Hematopoietic multipotent progenitor cell treated with erythropoietin and hydrocortisone succinate and interleukin-3 and kit ligand, for 17 days (in vitro differentiated cells): ENCODE data around the gene CD48.
"Not testable (repeated sequence)": the region's sequence is repeated elsewhere in the genome, so short reads cannot be mapped to it uniquely, and the experiment has no call there.

Source experiments
- DNase-seq: peaks from one replicate; pipeline ENCODE4 v3.0.0-alpha.2; 2015; ENCODE audit warnings: low spot score

The CD48 gene

DNA sequence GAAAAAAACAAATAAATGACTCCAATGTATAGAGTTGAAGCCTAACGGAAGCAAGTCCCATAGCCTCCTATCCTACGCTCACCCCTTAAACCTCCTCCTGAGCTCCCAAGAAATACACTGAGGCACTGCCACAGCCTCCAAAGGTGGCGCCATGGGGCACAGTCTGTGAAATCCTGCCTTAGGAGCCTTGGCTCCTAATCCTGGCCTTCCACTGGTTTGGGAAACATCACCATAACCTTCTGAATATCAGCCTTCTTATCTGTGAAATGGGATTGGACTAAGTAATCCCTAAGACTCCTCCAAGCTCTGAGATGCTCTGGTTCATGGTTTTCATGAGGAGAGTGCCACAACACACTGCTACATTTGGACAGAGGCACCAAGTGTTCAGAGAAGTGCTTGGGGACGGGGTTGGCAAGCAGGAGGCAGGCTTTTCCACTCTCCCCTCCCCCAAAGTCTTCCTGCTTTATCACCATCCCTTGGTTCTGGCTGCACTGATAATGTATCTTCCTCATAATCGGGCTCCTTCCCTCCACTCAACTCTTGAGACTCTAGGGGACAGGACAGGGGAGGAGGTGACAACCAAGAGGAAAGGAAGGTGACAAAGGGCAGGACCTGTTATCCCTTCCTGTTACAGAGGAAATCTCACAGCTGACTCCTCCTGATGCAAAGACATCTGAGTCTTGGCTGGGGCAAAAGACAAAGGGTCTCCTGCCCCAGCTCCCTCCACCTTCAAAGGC is 30.2 kb upstream of the CD48 start:
- DNase-seq: no peak

DNA sequence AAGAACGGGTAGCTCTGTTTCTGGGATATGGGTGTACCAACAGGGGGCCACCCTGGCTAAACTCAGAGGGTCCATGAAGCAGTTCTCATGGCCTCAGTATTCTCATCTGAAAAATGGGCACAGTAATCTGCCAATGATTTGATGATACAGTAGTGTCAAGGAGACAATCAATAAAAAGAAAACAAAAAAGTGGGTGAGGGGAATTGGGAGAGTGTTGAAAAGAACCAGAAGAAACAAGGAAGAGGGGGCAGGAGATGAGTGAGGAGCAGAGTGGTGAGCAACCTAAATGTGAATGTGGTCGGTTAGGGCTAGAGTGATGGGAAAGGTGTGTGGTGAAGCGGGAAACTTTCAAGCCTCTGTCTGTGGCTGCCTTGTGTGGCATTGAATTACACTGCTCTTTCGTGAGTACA is 29.5 kb upstream of the CD48 start:
- DNase-seq: no peak

DNA sequence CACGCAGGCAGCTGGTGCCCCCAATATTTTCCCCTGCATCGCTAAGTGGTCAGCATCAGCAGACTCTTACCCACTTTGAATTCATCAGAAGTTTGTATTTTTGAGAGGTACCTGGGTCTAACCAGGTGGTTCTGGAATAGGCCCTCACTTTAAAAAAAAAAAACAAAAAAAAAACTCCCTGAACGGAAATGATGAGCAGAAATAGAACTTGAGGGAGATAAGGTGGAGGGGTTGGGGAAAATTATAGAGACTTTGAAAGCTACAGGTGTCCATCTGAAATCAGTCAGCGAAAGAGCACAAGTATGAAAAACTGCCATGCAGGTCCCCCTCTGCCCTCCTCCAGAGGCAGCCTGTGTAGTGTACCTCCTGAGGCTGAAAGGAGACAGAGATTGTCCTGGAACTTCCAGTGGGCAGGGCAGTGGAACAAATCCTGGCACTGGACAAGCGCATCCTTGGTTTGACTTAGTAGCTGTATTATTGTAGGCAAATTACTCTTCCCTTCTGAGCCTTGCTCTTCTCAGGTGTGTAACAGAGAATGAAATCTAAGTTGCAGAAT is 28.6 kb upstream of the CD48 start:
- DNase-seq: no peak

DNA sequence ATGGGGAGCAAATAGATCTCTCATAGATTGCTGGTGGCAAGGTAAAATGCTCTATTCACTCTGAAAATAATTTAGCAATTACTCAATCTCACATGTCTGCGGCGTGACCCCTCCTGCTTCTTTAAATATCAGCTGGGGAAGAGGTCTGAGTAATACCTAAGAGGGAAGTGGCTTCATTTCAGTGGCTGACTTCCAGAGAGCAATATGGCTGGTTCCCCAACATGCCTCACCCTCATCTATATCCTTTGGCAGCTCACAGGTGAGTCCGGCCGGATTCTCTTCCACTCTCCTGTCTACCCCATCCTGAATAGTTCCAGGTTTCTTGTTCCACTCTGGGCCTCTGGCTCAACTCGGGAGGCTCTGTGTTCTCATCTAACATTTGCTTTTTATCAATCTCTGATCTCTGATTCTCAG is 27.5 kb upstream of the CD48 start, which contains the start of gene SLAMF7:
Gene SLAMF7, plus strand, starts transcription at position 150 of the 414 bp plus-strand sequence. Its CDS starts 55 bp downstream, at position 205.
- no peak for DNase-seq

DNA sequence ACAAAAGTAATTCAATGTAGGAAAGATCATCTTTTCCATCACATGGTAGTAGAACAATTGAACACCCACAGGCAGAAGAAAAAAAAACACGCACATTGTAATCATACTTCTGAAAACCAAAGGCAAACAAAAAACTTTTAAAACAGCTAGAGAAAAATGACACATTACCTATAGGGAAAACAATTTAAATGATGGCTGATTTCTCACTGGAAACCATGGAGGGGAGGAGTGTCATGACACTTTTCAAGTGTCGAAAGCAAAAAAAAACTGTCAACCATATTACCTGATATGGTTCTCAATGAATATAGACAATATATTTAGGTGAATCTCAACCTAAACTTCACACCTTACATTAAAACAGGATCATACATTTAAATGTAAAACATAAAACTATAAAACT is 26.6 kb upstream of the CD48 start:
- no peak for DNase-seq

DNA sequence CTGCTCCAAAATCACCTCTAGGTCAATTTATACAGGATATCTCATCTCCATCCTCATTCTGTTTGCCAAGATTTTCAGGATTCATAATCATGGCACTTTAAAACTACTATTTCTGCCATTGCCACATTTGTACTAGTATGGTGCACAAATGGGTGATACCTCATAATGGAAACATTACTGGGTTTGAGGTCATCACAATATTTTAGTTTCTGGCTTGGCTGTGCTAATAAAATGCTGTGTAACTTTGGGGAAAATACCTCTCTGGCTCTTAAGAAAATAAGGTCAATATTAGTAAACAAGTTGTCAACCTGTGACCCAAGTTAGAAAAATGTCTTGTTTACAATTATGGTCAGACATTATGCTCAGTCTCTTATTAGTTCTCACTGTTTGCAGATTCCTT is 22.7 kb upstream of the CD48 start:
- DNase-seq: no peak

DNA sequence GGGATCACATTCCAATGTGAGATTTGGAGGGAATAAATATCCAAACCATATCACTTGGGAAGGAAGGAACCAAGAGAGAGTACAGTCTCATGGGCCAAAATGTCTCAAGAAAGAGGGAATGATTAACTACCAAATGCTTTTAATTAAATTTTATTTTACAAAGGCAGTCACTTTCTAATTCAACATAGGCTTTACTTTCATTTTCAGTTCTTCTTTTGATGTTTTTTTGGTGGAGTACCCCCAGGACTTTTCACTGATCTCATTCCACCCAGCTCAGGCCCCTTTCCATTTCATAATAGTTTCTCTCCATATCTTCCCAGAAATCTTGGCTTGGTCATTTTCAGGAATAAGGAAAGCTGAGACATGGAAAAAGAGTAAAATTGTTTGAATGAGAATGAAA is 22.3 kb upstream of the CD48 start:
- DNase-seq: no peak

DNA sequence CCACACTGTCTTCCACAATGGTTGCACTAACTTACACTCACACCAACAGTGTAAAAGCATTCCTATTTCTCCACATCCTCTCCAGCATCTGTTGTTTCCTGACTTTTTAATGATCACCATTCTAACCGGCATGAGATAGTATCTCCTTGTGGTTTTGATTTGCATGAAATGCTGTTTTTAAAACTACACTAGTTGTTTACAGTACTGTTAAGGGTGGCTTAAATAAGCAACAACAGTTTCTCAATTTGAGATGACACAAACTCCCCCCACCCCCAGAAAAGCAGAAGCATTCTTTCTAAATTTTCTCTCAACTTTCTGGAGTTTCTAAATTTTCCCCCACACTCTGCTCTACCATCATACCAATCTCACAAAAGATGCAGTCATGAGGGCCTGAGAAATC is 20.4 kb upstream of the CD48 start:
- no peak for DNase-seq

DNA sequence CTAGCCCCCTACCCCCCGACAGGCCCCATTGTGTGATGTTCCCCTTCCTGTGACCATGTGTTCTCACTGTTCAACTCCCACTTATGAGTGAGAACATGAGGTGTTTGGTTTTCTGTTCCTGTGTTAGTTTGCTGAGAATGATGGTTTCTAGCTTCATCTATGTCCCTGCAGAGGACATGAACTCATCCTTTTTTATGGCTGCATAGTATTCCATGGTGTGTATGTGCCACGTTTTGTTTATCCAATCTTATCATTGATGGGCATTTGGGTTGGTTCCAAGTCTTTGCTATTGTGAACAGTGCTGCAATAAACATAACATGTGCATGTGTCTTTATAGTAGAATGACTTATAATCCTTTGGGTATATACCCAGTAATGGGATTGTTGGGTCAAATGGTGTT is 19.9 kb upstream of the CD48 start:
- not testable (repeated sequence) for DNase-seq

DNA sequence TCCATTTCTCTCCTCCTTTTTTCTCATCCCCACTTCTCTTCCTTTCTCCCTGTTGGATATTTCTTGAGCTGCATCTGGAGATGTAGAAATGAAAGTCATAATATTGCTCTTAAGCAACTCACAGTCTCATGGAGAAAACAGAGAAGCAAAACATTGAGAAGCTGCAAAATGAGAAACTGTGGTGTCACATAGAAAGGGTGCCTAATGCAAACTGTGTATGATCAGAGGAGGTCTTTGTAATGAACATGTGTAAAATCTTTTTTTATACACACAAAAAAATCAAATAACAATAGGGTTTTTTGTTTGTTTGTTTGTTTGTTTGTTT is 15.7 kb upstream of the CD48 start:
- DNase-seq: no peak

DNA sequence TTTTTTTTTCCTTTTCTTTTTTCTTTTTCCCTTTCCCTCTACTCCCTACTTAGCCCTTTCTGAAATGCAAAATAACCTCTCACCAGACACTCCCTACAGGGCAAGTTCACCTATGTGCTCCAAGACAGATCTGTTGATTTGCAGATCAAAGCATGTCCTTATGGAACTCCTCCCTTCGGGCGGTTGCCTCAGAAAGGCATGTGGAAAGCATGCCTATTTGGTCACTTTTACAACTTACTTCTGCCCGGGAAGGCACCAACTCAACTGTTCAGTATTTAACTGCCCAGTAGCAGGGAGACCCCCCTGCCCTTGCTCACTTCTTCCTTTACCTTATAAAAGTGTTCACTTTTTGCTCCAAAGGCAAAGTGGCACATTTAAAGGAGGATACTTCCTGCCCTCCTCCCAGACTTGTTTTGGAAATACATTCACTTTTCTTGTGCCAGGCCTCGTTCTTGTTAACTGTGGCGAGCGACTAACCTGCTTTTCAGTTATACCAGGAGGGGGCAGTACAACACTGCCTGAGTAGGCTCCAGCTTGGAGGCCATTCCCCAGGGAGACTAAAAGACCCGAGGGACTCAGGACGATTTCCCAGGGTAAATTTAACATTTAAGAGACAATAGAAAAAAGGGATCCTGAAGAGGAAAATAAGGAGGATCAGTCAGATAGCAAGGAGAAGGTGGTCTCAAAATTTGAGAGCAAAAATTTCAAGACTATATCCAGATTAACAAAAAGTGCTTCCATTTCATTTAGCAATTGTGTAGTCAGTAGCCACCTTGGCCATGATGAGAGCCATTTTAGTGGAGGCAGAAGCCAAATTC is 15.1 kb upstream of the CD48 start:
- peak; percentile 69 for DNase-seq

DNA sequence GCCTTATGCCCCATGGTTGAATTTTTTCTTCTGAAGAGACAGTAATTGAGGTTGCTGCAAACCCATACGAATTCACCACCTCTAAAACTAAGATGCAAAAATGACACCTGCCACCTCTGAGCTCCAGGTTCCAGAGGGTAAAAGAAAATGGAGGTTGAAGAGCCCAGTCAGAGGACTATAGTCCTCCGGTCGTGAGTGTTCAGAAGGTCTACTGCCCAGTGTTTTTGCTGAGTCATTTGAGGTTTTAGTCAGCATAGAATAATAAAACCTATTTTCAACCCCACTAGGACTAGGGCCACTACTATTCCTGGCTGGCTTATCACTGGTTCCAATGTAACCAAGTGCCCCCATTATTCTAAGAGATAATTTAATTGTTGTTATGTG is 14.5 kb upstream of the CD48 start:
- no peak for DNase-seq

DNA sequence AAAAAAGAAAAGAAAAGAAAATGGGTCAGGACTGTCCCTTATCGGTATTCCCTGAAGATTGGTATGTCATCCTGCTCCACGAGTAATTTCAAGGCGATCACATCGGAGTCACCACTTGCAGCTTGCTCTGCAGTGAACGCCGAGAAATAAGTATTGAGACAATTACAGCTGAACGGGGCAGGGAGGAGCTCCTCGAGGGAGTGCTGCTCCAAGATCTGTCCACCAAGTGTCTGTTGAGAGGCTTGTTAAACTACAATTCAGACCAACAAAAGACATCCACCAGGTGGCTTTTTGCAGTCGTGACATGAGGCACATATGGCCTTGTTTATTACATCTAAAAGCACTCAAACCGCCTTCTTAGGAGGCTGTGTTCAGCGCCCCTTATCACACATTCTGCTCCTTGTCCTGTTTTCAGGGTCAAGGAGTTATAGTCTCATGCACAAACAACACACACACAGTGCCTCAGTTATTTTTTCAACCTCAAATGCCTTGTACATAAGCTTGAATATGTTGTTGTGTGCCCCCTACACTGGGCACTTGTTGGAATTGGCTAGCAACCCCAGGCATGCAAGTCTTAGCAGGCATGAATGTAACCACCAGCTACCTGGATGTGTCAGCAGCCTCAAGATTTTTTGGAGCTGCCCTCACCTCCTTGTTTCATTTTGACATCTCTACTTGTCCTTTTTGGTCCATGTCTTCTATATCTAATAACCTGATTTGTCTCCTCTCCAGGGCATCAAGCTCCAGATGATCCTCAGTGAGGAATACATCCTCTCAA is 13.0 kb upstream of the CD48 start:
- DNase-seq: no peak

DNA sequence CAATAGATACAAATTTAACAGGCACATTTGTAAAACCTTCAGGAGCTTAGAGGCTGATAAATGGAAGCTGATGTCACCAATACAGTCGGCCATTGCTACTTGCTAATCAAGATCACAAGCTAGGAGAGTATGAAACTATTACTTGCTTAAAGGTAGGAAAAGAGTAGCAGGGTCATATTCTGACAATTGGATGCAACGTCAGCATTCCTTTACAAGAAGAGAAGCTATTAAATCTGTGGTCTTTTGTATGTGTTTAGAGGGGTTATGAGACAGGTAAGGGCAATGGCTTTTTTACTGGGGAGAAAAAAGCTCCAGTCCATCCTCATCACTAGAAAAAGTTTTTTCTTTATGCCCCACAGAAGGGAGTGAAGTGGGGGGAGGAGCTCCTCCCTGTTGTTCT is 11.7 kb upstream of the CD48 start:
- no peak for DNase-seq

DNA sequence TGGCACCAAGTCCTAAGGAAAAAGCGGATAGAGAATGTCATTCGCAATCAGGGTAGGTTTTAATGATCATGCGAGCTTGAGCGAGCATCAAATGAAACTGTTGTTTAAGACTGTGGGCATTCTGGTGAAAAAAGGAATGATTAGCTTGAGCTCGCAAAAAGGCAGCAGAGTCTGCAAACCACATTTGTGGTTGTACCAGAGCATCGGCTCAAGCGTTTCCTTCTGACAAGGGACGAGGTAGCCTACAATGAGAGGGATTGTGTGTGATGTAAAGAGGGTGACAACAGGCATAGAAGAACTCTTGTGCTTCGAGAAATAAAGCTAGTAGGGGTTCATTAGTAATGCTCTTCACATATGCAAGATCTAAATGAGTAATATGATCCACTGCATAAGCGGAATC is 11.1 kb upstream of the CD48 start:
- DNase-seq: no peak

DNA sequence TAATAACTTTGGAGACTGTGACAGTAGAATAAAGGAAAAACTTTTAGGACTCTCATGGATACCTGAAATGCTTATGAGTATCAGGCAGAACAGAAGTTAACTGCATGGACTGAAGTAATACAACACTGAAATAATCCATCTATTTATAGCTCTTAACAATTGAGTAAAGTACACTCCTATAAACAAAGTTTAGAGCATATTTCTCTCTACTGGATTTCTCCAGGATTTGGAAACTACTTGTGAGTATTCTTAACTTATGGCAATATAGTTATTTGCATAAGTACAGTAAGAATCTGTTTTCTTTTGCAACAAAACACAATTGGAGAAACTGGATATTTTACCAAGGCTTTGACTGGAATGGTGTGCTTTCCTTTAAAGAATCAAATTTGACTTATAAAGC is 9.9 kb upstream of the CD48 start:
- DNase-seq: no peak

DNA sequence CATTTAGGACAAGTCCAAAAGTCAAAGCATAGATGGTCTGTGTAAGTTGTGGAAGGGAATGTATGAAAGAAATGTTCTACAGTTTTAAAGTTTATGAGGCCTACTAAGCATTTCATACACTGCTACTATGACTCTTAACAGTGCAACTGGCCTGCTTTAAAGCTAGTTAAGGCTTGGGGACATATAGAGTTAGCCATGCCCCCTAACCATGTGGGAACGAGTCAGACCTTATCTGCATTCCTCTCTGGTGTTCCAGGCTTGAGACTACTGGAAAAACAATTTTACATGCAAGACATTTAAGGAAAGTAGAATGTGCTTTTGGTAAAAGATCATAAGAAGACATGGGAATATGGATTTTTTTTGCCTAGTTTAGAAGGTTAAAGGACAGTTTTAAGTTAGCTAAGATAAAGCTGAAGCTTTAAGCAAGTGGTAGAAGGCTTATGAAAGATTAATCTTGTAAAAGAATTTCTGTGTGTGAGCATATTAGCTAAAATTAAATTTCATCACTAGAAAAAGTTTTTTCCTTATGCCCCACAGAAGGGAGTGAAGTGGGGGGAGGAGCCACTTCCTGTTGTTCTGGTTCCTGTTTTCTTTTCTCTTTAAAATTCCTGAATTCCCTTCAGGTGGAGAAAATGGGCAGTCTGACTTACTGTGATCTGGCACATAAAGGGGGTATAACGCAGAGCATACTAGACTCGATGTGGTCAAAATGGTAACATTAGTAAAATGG is 8.9 kb upstream of the CD48 start:
- no peak for DNase-seq

DNA sequence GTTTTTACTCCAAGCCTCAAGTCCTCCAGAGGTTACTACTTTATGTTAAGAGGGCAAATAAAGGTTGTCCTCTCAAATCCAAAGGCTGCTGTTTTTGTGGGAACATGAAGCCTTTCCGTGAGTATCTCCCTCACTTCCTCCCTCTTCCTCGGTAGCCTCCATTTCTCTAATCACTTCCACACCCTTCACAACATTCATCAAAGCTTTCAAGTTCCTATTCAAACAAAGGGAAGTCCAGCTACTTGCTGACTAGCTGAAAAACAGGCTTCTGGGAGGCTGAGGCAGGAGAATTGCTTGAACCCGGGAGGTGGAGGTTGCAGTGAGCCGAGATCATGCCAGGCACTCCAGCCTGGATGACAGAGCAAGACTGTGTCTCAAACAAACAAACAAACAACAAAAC is 6.6 kb upstream of the CD48 start:
- DNase-seq: no peak

DNA sequence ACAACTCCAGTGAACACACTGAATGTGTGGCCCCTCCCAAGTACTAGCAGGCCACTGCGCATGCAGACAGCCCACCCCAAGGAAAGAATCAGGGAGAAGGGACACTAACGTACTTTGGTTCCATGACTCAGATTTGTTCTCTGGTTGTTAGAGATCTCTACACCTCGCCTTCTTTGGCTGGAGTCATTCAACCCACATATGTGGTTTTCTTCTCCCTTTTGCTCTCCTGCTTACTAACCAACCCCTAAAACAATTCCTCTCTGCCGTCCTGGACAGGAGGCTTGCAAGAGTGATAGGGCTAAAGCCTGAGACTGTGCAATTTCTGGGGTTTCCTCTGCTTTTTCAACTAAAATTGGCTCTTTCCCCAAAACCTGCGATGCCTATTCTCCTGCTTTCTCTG is 5.7 kb upstream of the CD48 start:
- no peak for DNase-seq

DNA sequence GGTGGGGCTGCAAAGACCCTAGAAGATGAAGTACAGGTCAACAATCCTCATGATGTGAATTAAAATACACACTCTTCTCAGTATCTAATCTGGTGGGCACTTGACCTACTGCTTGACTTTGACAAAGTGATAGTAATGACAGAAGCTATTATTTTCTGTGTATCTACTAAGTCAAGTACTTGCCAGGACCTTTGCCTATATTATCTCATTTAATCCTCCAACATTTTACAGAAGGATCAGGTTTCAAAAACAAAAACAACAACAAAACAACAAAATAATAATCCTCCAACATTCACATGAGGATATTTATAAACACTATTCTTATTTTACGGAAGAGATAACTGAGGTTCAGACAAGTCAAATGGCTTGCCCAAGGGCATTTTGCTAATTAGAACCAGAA is 4.4 kb upstream of the CD48 start:
- no peak for DNase-seq

DNA sequence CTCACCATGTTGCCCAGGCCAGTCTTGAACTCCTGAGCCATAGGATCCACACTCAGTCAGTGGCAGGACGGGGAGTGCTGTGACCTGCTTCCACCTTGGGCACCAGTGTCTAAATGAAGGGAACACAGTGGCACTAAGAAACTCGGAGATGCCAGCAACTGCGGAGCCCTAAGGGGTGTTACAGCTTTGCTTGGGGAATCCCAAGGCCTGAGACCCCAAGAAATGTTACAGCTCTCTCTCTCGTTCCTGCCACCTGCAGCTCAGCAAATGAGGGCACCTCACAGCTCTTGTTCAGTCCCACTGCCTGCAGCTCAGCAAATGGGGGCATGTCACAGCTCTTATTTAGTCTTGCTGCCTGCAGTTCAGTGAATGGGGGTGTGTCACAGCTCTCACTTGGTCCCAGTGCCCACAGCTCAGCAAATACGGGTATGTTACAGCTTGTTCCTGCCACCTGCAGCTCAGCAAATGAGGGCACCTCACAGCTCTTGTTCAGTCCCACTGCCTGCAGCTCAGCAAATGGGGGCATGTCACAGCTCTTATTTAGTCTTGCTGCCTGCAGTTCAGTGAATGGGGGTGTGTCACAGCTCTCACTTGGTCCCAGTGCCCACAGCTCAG is 2.5 kb upstream of the CD48 start:
- DNase-seq: not testable (repeated sequence)

DNA sequence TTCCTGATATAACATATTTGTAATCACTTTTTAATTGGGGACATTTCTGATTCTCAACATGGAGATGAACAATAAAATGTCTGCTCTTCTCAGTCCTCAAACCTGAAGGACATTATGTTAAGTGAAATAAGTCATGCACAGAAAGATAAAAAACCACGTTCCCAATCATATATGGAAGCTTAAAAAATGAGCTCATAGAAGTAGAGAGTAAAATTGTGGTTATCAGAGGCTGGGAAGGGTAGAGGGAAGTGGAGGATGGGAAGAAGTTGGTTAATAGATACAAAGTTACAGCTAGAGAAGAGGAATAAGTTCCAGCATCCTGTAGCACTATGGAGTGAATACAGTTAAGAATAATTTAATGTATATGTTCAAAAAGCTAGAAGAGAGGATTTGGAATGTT is 1.5 kb upstream of the CD48 start:
- DNase-seq: no peak
